ENCODE measurements around the gene SYNM. TPM values are rescaled to one million over a fixed set of nuclear protein-coding genes. Genes with fewer than 3 reads are reported as not detected.

Gene SYNM
- total RNA-seq, 1 experiment from 2014 or later: 3.3 TPM

DNA sequence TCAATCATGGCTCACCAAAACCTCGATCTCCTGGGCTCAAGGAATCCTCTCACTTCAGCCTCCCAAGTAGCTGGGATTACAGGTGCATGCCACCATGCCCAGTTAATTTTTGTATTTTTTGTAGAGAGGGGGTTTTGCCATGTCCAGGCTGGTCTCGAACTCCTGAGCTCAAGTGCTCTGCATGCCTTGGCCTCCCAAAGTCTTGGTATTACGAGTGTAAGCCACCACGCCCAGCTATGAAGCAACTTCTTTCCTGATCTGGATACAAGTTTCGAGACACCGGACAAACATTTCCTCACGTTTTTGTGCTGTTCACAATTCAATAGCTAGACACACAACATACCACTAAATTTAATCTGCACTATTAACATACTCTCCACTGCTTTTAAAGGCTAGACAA lies 3.4 kb upstream of the SYNM start:
- intact Hi-C loops (cut with micrococcal nuclease): loop anchor here (5.0 to 10.0 kb wide), 2 partner anchors 151 to 653 kb away; partner anchors contain the start of gene LRRC28
- ChIA-PET RAD21 (ENCODE audit: low non-redundant PET in 1 of 2, low total read pairs in 2 of 2, uncharacterized antibody in 2 of 2, unreplicated experiment in 2 of 2) (no interaction called here), CTCF (interaction anchor here (0.6 to 2.3 kb wide), 11 partner anchors 8 to 673 kb away, joined by 3 to 9 read pairs (median 4); partner anchors contain the start of gene LRRC28), POLR2A (interaction anchor here (1.3 kb wide), 1 partner anchor 22 kb away, joined by 4 read pairs; no protein-coding TSS in a partner anchor)
- Histone ChIP-seq H3K36me3 (ENCODE audit: control insufficient read depth in 1 of 2, insufficient read depth in 2 of 2, low read length in 2 of 2) (no peaks in the 10 kb centered on the region), H3K9me3 (ENCODE audit: control insufficient read depth in 1 of 2, insufficient read depth in 1 of 2, low read depth in 1 of 2, low read length in 2 of 2) (no peaks in the 10 kb centered on the region), H3K79me2 (ENCODE audit: insufficient read depth, low read length) (no peaks in the 10 kb centered on the region), H2AFZ (ENCODE audit: low read depth, low read length, poor library complexity, severe bottlenecking) (no peak overlapping the region), H3K4me3 (replicated peaks in 1 of 2; ENCODE audit: low read depth in 1 of 2, low read length in 2 of 2) (no peak overlapping the region), H4K20me1 (ENCODE audit: insufficient read depth) (no peaks in the 10 kb centered on the region), H3K4me1 (ENCODE audit: control insufficient read depth in 1 of 2, insufficient read depth in 2 of 2, low read length in 2 of 2) (peaks cover 3 to 16% of the 10 kb centered on the region in 2 experiments; a peak in 3 of 4 replicates), H3K27ac (ENCODE audit: low read depth, low read length) (no peak overlapping the region), H3K27me3 (ENCODE audit: insufficient read depth, low read length) (no peaks in the 10 kb centered on the region), H3K9ac (ENCODE audit: low read length) (no peak overlapping the region), H3K9me2 (ENCODE audit: insufficient read depth) (no peaks in the 10 kb centered on the region), H3K4me2 (ENCODE audit: low read length) (no peak overlapping the region)
- TF ChIP-seq FOSL1 (IDR thresholded peaks at IDR 0.05; ENCODE audit: low read depth): no peak
- no peak for TF ChIP-seq ZFX (IDR thresholded peaks at IDR 0.05)
- no peak for TF ChIP-seq CBX3 (IDR thresholded peaks at IDR 0.05; ENCODE audit: low read depth)
- TF ChIP-seq ZBTB33 (IDR thresholded peaks at IDR 0.05; ENCODE audit: extremely low read depth, insufficient replicate concordance, low read length): no peak
- TF ChIP-seq TCF7L2 (IDR thresholded peaks at IDR 0.05; ENCODE audit: borderline replicate concordance, extremely low read depth, insufficient read depth, insufficient read length): no peak
- no peak for TF ChIP-seq JUND (IDR thresholded peaks at IDR 0.05)
- ATAC-seq (no peak), DNase-seq (ENCODE audit: low read depth, low spot score) (no peak)
- BruUV-seq (replicated peaks): no TSS peak

Measured in HCT116 (cell line).